A673 (cell line): ENCODE results near the gene KIAA0825.

Source experiments
- EZH2 ChIP-seq: fragments of 200-600 bp; sonication (generic); IDR thresholded peaks from 2 replicates; pipeline ENCODE4 v1.6.1; 2017; ENCODE audit warnings: borderline replicate concordance, low read depth, mild to moderate bottlenecking, mixed read lengths, antibody characterized with exemption, low read length; ENCODE audit not compliant: poor library complexity, severe bottlenecking
- TF ChIP-seq, protein P1 (sequence below): fragments of 300-800, 200-600 bp; sonication (generic); conservative IDR thresholded peaks from 2 replicates; pipeline ENCODE4 v1.5.1; 2017; ENCODE audit warnings: low read depth, mild to moderate bottlenecking, antibody characterized with exemption, low read length, moderate library complexity, mixed read lengths

DNA sequence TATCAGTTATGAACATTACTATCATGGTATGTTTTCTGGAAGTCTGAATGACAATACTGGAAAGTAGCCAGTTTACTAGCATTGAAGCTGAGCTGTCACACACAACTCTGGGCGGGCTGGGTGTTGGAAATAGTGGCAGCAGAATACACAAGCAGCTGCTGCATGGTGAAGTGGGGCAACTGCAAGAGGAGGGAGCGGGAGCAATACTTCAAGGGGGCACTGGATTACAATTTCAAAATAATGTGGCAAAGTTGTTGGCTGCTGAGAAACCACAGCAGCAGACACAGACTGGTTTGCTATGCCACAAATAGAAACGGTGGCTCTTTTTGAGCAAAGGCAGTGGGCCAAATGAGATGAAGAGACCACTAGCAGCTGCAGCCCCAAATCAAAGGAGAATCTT lies 350.2 kb downstream of the KIAA0825 start:
- TF ChIP-seq, protein P1, sequence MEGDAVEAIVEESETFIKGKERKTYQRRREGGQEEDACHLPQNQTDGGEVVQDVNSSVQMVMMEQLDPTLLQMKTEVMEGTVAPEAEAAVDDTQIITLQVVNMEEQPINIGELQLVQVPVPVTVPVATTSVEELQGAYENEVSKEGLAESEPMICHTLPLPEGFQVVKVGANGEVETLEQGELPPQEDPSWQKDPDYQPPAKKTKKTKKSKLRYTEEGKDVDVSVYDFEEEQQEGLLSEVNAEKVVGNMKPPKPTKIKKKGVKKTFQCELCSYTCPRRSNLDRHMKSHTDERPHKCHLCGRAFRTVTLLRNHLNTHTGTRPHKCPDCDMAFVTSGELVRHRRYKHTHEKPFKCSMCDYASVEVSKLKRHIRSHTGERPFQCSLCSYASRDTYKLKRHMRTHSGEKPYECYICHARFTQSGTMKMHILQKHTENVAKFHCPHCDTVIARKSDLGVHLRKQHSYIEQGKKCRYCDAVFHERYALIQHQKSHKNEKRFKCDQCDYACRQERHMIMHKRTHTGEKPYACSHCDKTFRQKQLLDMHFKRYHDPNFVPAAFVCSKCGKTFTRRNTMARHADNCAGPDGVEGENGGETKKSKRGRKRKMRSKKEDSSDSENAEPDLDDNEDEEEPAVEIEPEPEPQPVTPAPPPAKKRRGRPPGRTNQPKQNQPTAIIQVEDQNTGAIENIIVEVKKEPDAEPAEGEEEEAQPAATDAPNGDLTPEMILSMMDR = no peak
- no peak for TF ChIP-seq EZH2
